OCI-LY3 (cell line): ENCODE measurements around the gene DPM1.

Experiments used
- H2AFZ ChIP-seq: fragments of 200-600, 300-600 bp; shearing (Covaris generic); 2 replicates; pipeline ENCODE4 v1.6.0; 2014; ENCODE audit warnings: antibody characterized with exemption, low read depth, low read length
- H3K27ac ChIP-seq: fragments of 200-600, 300-600 bp; sonication (generic); 2 replicates; pipeline ENCODE4 v1.5.1; 2014; ENCODE audit warnings: mild to moderate bottlenecking, low read length, moderate library complexity, mixed read lengths
- H3K27me3 ChIP-seq: fragments of 200-600, 300-600 bp; sonication (generic); 2 replicates; pipeline ENCODE4 v1.6.1; 2014; ENCODE audit warnings: low read depth, low read length, mixed read lengths
- H3K36me3 ChIP-seq: fragments of 200-600, 300-600 bp; sonication (generic); replicated peaks from 2 replicates; pipeline ENCODE3; 2014; ENCODE audit warnings: low read depth, low read length, mixed read lengths
- H3K4me1 ChIP-seq: fragments of 300-600, 200-600 bp; sonication (generic); 2 replicates; pipeline ENCODE4 v1.6.1; 2014; ENCODE audit warnings: low read length, mixed read lengths
- H3K4me2 ChIP-seq: fragments of 200-600, 300-600 bp; sonication (generic); 2 replicates; pipeline ENCODE4 v1.6.1; 2014; ENCODE audit warnings: low read length, mixed read lengths
- H3K4me3 ChIP-seq: fragments of 300-600, 200-600 bp; sonication (generic); 2 replicates; pipeline ENCODE4 v1.5.1; 2014; ENCODE audit warnings: antibody characterized with exemption, mild to moderate bottlenecking, low read length, moderate library complexity
- H3K79me2 ChIP-seq: fragments of 300-600, 200-600 bp; shearing (Covaris generic); 2 replicates; pipeline ENCODE4 v1.6.1; 2014; ENCODE audit warnings: mild to moderate bottlenecking, low read length, mixed read lengths
- H3K9ac ChIP-seq: fragments of 300-600, 200-600 bp; shearing (Covaris generic); 2 replicates; pipeline ENCODE4 v1.6.0; 2014; ENCODE audit warnings: mild to moderate bottlenecking, low read length, moderate library complexity
- H3K9me3 ChIP-seq: fragments of 200-600, 300-600 bp; shearing (Covaris generic); 2 replicates; pipeline ENCODE4 v1.6.1; 2014; ENCODE audit warnings: low read length, mixed read lengths; ENCODE audit not compliant: insufficient read depth
- H4K20me1 ChIP-seq: fragments of 200-600, 300-600 bp; sonication (generic); 2 replicates; pipeline ENCODE4 v1.6.1; 2016; ENCODE audit warnings: low read length, mixed read lengths; ENCODE audit not compliant: insufficient read depth
- CTCF ChIP-seq: fragments of 200-600, 300-600 bp; sonication (generic); IDR thresholded peaks from 2 replicates; pipeline ENCODE4 v1.5.1; 2014; ENCODE audit warnings: antibody characterized with exemption, low read length, low read depth
- EZH2phosphoT487 ChIP-seq: fragments of 200-600 bp; shearing (Covaris generic); IDR thresholded peaks from 2 replicates; pipeline ENCODE4 v1.6.1; 2018; ENCODE audit warnings: antibody characterized with exemption, mixed run types, low read depth

The DPM1 gene

GRCh38 chr20:50992336-50992732 lies 34.0 kb upstream of the DPM1 start:
- TF ChIP-seq CTCF (no peak), EZH2phosphoT487 (no peak)
- H2AFZ ChIP-seq = peak overlapping the region; percentile 56
- no peaks in the 10 kb centered on the region for H3K36me3 ChIP-seq
- H3K4me1 ChIP-seq = peaks cover 22% of the 10 kb centered on the region
- peak overlapping the region; percentile 46 for H3K4me3 ChIP-seq
- H3K4me2 ChIP-seq = peak overlapping the region; percentile 58
- H3K27ac ChIP-seq = peak overlapping the region; percentile 4; the same call in 1 of the 2 replicates
- H3K9ac ChIP-seq = peak overlapping the region; percentile 7; the same call in 1 of the 2 replicates
- peaks cover 27% of the 10 kb centered on the region for H3K27me3 ChIP-seq
- H3K9me3 ChIP-seq = no peaks in the 10 kb centered on the region
- no peaks in the 10 kb centered on the region for H3K79me2 ChIP-seq
- H4K20me1 ChIP-seq = no peaks in the 10 kb centered on the region

- no peaks in the 10 kb centered on the region for H3K9me3 ChIP-seq
- H3K27me3 ChIP-seq = peaks cover 25% of the 10 kb centered on the region
- H2AFZ ChIP-seq = no peak overlapping the region
- H3K27ac ChIP-seq = no peak overlapping the region
- no peak overlapping the region for H3K4me2 ChIP-seq
- H3K36me3 ChIP-seq = no peaks in the 10 kb centered on the region
- peaks cover 22% of the 10 kb centered on the region for H3K4me1 ChIP-seq
- no peak overlapping the region for H3K4me3 ChIP-seq
- no peak overlapping the region for H3K9ac ChIP-seq
- TF ChIP-seq CTCF (no peak), EZH2phosphoT487 (no peak)
- no peaks in the 10 kb centered on the region for H3K79me2 ChIP-seq
- no peaks in the 10 kb centered on the region for H4K20me1 ChIP-seq
These were observed 32.7 kb upstream of the DPM1 start for GRCh38 chr20:50991076-50991475.

GRCh38 chr20:50987493-50988210 lies 29.3 kb upstream of the DPM1 start:
- Histone ChIP-seq H3K9ac (no peak overlapping the region), H2AFZ (peak overlapping the region; percentile 94), H3K4me1 (peaks cover 12% of the 10 kb centered on the region), H3K9me3 (no peaks in the 10 kb centered on the region), H3K36me3 (no peaks in the 10 kb centered on the region), H3K79me2 (no peaks in the 10 kb centered on the region), H3K4me2 (peak overlapping the region; percentile 65), H4K20me1 (no peaks in the 10 kb centered on the region), H3K4me3 (peak overlapping the region; percentile 66), H3K27ac (no peak overlapping the region), H3K27me3 (peaks cover 28% of the 10 kb centered on the region)
- TF ChIP-seq CTCF (peak; percentile 96), EZH2phosphoT487 (no peak)

GRCh38 chr20:50983321-50983720 lies 25.0 kb upstream of the DPM1 start:
- Histone ChIP-seq H4K20me1 (no peaks in the 10 kb centered on the region), H3K9ac (no peak overlapping the region), H3K4me1 (0 out of 2 replicates have a peak, but pooled peaks cover 6% of the 10 kb centered on the region), H2AFZ (no peak overlapping the region), H3K4me2 (no peak overlapping the region), H3K9me3 (no peaks in the 10 kb centered on the region), H3K36me3 (no peaks in the 10 kb centered on the region), H3K79me2 (no peaks in the 10 kb centered on the region), H3K27me3 (peaks cover 32% of the 10 kb centered on the region), H3K27ac (no peak overlapping the region), H3K4me3 (no peak overlapping the region)
- TF ChIP-seq EZH2phosphoT487 (no peak), CTCF (no peak)
